WTC11 (cell line): ENCODE results near the gene UNG. TPM values are rescaled to one million over a fixed set of nuclear protein-coding genes. Genes with fewer than 3 reads are reported as not detected.

ENCODE experiments used
- ATAC-seq: fragments of 200-7000 bp; cut with Tn5 transposase; 2 replicates; pipeline ENCODE4 v1.10.0; 2021; ENCODE audit warnings: mild to moderate bottlenecking, moderate library complexity
- CTCF ChIA-PET: fragments of 300-600 bp; sonication (Branson Sonifier 250); formaldehyde crosslinking; loops from one replicate; lab custom pipeline; 2021; ENCODE audit warnings: antibody characterized with exemption; lab: Charles Lee
- POLR2A ChIA-PET: fragments of 350-600 bp; sonication (Branson Sonifier 250); formaldehyde crosslinking; loops from one replicate; lab custom pipeline; 2021; ENCODE audit warnings: antibody characterized with exemption; lab: Charles Lee
- DNase-seq: peaks from one replicate; pipeline ENCODE4 v3.0.0; 2021; ENCODE audit warnings: low spot score
- H3K27ac Mint-ChIP-seq: 2 replicates; pipeline ENCODE4 v1.8.0; 2021; ENCODE audit warnings: mixed read lengths
- H3K27me3 Mint-ChIP-seq: 2 replicates; pipeline ENCODE4 v1.8.0; 2021; ENCODE audit warnings: low read depth, mild to moderate bottlenecking, moderate library complexity, mixed read lengths
- H3K36me3 Mint-ChIP-seq: 2 replicates; pipeline ENCODE4 v1.8.0; 2021; ENCODE audit warnings: mixed read lengths
- H3K4me1 Mint-ChIP-seq: 2 replicates; pipeline ENCODE4 v1.8.0; 2022; ENCODE audit warnings: mixed read lengths
- H3K4me3 Mint-ChIP-seq: 2 replicates; pipeline ENCODE4 v1.8.0; 2021; ENCODE audit warnings: mild to moderate bottlenecking, moderate library complexity, mixed read lengths
- H3K9me3 Mint-ChIP-seq: 2 replicates; pipeline ENCODE4 v1.8.0; 2021; ENCODE audit warnings: mixed read lengths
- AFF4 ChIP-seq: sonication (generic); formaldehyde crosslinking; IDR thresholded peaks from 2 replicates; pipeline ENCODE4 v1.8.1; 2023; ENCODE audit warnings: mild to moderate bottlenecking, missing genetic modification reagents, borderline replicate concordance
- CBFB ChIP-seq: sonication (generic); formaldehyde crosslinking; IDR thresholded peaks from 2 replicates; pipeline ENCODE4 v1.8.1; 2022; ENCODE audit warnings: mild to moderate bottlenecking, low read depth, missing genetic modification reagents
- CTCF ChIP-seq: fragments of 200-600 bp; IDR thresholded peaks from 2 replicates; pipeline ENCODE4 v1.8.0; 2022; ENCODE audit warnings: antibody characterized with exemption
- ESRRA ChIP-seq: sonication (generic); formaldehyde crosslinking; IDR thresholded peaks from 2 replicates; pipeline ENCODE4 v1.8.1; 2022; ENCODE audit warnings: mild to moderate bottlenecking, missing genetic modification reagents, borderline replicate concordance
- FOXJ3 ChIP-seq: sonication (generic); formaldehyde crosslinking; IDR thresholded peaks from 2 replicates; pipeline ENCODE4 v1.9.0; 2021; ENCODE audit warnings: missing genetic modification reagents, mild to moderate bottlenecking, borderline replicate concordance
- GABPB1 ChIP-seq: sonication (generic); formaldehyde crosslinking; IDR thresholded peaks from 2 replicates; pipeline ENCODE4 v1.8.1; 2023; ENCODE audit warnings: mild to moderate bottlenecking, missing genetic modification reagents
- GTF2I ChIP-seq: fragments of 250-450 bp; sonication (Bioruptor Pico); conservative IDR thresholded peaks from 2 replicates; pipeline ENCODE4 v1.4.0; 2021; ENCODE audit warnings: mild to moderate bottlenecking
- MLX ChIP-seq: sonication (generic); formaldehyde crosslinking; IDR thresholded peaks from 2 replicates; pipeline ENCODE4 v1.8.1; 2023; ENCODE audit warnings: mild to moderate bottlenecking, missing genetic modification reagents, moderate library complexity
- MXD4 ChIP-seq: fragments of 250-450 bp; sonication (Bioruptor Pico); IDR thresholded peaks from 2 replicates; pipeline ENCODE4 v1.8.0; 2021; ENCODE audit warnings: mild to moderate bottlenecking, moderate library complexity, borderline replicate concordance
- NR2C2 ChIP-seq: sonication (generic); formaldehyde crosslinking; IDR thresholded peaks from 2 replicates; pipeline ENCODE4 v1.8.0; 2022; ENCODE audit warnings: mild to moderate bottlenecking, missing genetic modification reagents
- NR3C1 ChIP-seq: sonication (generic); formaldehyde crosslinking; conservative IDR thresholded peaks from 2 replicates; pipeline ENCODE4 v1.8.1; 2023; ENCODE audit warnings: low read depth, mild to moderate bottlenecking, missing genetic modification reagents
- SMAD4 ChIP-seq: sonication (generic); formaldehyde crosslinking; IDR thresholded peaks from 2 replicates; pipeline ENCODE4 v1.8.0; 2022; ENCODE audit warnings: mild to moderate bottlenecking, missing genetic modification reagents
- STAT6 ChIP-seq: sonication (generic); formaldehyde crosslinking; conservative IDR thresholded peaks from 2 replicates; pipeline ENCODE4 v1.8.1; 2023; ENCODE audit warnings: mild to moderate bottlenecking, low read depth, missing genetic modification reagents, moderate library complexity
- TCF7 ChIP-seq: sonication (generic); formaldehyde crosslinking; IDR thresholded peaks from 2 replicates; pipeline ENCODE4 v1.8.0; 2022; ENCODE audit warnings: mild to moderate bottlenecking, low read depth, missing genetic modification reagents, moderate library complexity
- ZNF263 ChIP-seq: sonication (generic); formaldehyde crosslinking; IDR thresholded peaks from 2 replicates; pipeline ENCODE4 v1.8.1; 2022; ENCODE audit warnings: low read depth, mild to moderate bottlenecking, moderate library complexity, missing genetic modification reagents
- total RNA-seq: library from RNA; stranded (reverse); gene quantifications from 3 replicates; pipeline ENCODE4 v1.2.3, GENCODE V29; 2021
- TF ChIP-seq, protein P1 (sequence below): fragments of 250-450 bp; sonication (Bioruptor Pico); IDR thresholded peaks from 2 replicates; pipeline ENCODE4 v1.9.0; 2021; ENCODE audit warnings: mild to moderate bottlenecking
- TF ChIP-seq, protein P2 (sequence below): sonication (generic); formaldehyde crosslinking; IDR thresholded peaks from 2 replicates; pipeline ENCODE4 v1.8.1; 2023; ENCODE audit warnings: mild to moderate bottlenecking, missing genetic modification reagents
- TF ChIP-seq, protein P3 (sequence below): sonication (generic); formaldehyde crosslinking; IDR thresholded peaks from 2 replicates; pipeline ENCODE4 v1.8.0; 2022; ENCODE audit warnings: mild to moderate bottlenecking, missing genetic modification reagents
- TF ChIP-seq, protein P4 (sequence below): sonication (generic); formaldehyde crosslinking; IDR thresholded peaks from 2 replicates; pipeline ENCODE4 v1.8.0; 2022; ENCODE audit warnings: mild to moderate bottlenecking, missing genetic modification reagents

Gene UNG
- total RNA-seq, 1 experiment from 2014 or later: 127 TPM

DNA sequence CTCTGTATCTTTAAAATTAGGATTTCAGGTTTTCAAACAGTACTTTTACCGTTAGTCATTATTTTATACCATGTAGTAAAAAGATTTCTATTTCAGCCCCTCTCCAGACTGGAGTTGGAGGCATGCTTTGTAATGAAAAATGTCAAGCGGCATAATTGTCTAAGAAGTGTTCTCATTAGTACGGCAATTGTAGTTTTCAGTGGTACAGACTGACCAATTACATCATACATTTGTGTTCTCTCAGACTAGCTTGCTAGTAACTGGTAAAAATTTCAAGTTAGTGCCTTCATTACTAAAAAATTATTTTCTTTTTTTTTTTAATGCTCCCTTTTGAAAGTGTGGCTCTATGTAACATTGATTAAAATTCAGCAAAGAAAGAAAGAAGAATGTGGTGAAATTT is 40.5 kb upstream of the UNG start:
- CTCF ChIA-PET: no interaction called here
- Mint-ChIP-seq H3K9me3 (no peaks in the 10 kb centered on the region), H3K4me1 (peaks cover 10% of the 10 kb centered on the region), H3K4me3 (no peak overlapping the region), H3K27me3 (no peaks in the 10 kb centered on the region), H3K27ac (no peak overlapping the region), H3K36me3 (no peaks in the 10 kb centered on the region)
- DNase-seq (no peak), ATAC-seq (no peak)
- POLR2A ChIA-PET: no interaction called here
- no peak for TF ChIP-seq TCF7 (CRISPR knock-in tag)
- no peak for TF ChIP-seq NR3C1 (CRISPR knock-in tag)
- TF ChIP-seq ZNF263 (CRISPR knock-in tag): no peak
- TF ChIP-seq CTCF: no peak
- no peak for TF ChIP-seq GTF2I (CRISPR knock-in tag)
- TF ChIP-seq AFF4 (CRISPR knock-in tag): no peak
- TF ChIP-seq, protein P1, sequence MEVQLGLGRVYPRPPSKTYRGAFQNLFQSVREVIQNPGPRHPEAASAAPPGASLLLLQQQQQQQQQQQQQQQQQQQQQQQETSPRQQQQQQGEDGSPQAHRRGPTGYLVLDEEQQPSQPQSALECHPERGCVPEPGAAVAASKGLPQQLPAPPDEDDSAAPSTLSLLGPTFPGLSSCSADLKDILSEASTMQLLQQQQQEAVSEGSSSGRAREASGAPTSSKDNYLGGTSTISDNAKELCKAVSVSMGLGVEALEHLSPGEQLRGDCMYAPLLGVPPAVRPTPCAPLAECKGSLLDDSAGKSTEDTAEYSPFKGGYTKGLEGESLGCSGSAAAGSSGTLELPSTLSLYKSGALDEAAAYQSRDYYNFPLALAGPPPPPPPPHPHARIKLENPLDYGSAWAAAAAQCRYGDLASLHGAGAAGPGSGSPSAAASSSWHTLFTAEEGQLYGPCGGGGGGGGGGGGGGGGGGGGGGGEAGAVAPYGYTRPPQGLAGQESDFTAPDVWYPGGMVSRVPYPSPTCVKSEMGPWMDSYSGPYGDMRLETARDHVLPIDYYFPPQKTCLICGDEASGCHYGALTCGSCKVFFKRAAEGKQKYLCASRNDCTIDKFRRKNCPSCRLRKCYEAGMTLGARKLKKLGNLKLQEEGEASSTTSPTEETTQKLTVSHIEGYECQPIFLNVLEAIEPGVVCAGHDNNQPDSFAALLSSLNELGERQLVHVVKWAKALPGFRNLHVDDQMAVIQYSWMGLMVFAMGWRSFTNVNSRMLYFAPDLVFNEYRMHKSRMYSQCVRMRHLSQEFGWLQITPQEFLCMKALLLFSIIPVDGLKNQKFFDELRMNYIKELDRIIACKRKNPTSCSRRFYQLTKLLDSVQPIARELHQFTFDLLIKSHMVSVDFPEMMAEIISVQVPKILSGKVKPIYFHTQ: no peak
- no peak for TF ChIP-seq CBFB (CRISPR knock-in tag)
- no peak for TF ChIP-seq MXD4 (CRISPR knock-in tag)
- TF ChIP-seq, protein P2, sequence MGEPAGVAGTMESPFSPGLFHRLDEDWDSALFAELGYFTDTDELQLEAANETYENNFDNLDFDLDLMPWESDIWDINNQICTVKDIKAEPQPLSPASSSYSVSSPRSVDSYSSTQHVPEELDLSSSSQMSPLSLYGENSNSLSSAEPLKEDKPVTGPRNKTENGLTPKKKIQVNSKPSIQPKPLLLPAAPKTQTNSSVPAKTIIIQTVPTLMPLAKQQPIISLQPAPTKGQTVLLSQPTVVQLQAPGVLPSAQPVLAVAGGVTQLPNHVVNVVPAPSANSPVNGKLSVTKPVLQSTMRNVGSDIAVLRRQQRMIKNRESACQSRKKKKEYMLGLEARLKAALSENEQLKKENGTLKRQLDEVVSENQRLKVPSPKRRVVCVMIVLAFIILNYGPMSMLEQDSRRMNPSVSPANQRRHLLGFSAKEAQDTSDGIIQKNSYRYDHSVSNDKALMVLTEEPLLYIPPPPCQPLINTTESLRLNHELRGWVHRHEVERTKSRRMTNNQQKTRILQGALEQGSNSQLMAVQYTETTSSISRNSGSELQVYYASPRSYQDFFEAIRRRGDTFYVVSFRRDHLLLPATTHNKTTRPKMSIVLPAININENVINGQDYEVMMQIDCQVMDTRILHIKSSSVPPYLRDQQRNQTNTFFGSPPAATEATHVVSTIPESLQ (CRISPR knock-in tag): no peak
- no peak for TF ChIP-seq NR2C2 (CRISPR knock-in tag)

DNA sequence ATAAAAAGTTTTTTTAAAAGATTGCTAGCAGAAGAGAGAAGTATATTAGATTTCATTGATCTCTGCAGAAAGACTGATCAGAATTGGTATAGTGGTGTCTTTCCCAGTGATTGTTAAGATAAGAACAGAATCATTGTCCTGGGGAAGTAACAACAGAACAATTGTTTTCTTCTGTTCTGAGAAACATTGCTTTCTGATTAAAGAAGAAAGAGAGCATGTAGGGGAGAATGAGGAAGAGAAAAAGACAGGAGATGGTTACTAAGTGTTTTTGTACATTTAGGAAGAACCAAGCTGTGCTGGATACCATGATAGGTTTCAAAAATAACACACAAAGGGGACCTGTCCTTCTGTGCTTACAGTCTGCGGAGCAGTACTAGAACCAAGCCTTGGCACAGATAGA is 40.0 kb upstream of the UNG start:
- no peaks in the 10 kb centered on the region for H3K36me3 Mint-ChIP-seq
- H3K27ac Mint-ChIP-seq: no peak overlapping the region
- POLR2A ChIA-PET: no interaction called here
- H3K27me3 Mint-ChIP-seq: no peaks in the 10 kb centered on the region
- CTCF ChIA-PET: no interaction called here
- no peak overlapping the region for H3K4me3 Mint-ChIP-seq
- H3K9me3 Mint-ChIP-seq: no peaks in the 10 kb centered on the region
- ATAC-seq: no peak
- peaks cover 7% of the 10 kb centered on the region for H3K4me1 Mint-ChIP-seq
- no peak for DNase-seq
- TF ChIP-seq ESRRA (CRISPR knock-in tag) (no peak), MLX (CRISPR knock-in tag) (no peak), FOXJ3 (no peak), STAT6 (CRISPR knock-in tag) (no peak), GABPB1 (CRISPR knock-in tag) (no peak), SMAD4 (CRISPR knock-in tag) (no peak)
- TF ChIP-seq, protein P3, sequence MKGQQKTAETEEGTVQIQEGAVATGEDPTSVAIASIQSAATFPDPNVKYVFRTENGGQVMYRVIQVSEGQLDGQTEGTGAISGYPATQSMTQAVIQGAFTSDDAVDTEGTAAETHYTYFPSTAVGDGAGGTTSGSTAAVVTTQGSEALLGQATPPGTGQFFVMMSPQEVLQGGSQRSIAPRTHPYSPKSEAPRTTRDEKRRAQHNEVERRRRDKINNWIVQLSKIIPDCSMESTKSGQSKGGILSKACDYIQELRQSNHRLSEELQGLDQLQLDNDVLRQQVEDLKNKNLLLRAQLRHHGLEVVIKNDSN (CRISPR knock-in tag): no peak
- TF ChIP-seq, protein P4, sequence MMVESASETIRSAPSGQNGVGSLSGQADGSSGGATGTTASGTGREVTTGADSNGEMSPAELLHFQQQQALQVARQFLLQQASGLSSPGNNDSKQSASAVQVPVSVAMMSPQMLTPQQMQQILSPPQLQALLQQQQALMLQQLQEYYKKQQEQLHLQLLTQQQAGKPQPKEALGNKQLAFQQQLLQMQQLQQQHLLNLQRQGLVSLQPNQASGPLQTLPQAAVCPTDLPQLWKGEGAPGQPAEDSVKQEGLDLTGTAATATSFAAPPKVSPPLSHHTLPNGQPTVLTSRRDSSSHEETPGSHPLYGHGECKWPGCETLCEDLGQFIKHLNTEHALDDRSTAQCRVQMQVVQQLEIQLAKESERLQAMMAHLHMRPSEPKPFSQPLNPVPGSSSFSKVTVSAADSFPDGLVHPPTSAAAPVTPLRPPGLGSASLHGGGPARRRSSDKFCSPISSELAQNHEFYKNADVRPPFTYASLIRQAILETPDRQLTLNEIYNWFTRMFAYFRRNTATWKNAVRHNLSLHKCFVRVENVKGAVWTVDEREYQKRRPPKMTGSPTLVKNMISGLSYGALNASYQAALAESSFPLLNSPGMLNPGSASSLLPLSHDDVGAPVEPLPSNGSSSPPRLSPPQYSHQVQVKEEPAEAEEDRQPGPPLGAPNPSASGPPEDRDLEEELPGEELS (CRISPR knock-in tag): no peak
